Omental fat pad (tissue), 4 donors: ENCODE results near the gene ANKFN1. TPM values are rescaled to one million over a fixed set of nuclear protein-coding genes. Genes with fewer than 3 reads are reported as not detected.

Experiments
- ATAC-seq: fragments of 150-250 bp; one replicate; pipeline ENCODE4 v1.9.1; 2016; ENCODE audit warnings: mild to moderate bottlenecking, moderate library complexity; ENCODE audit not compliant: low FRiP score
- DNase-seq: peaks from one replicate; pipeline ENCODE4 v3.0.0-alpha.2; 2019; ENCODE audit warnings: low spot score
- total RNA-seq, 4 donors: library from RNA; depleted of rRNA; stranded (reverse); fragments of >200 nt; gene quantifications; one replicate each; pipeline ENCODE4 v1.1.0, GENCODE V29; 2016
- TF ChIP-seq, protein P1 (sequence below), 3 donors: fragments of 450-650 bp; IDR thresholded peaks; one replicate each; pipeline ENCODE4 v1.5.1; 2016 to 2017; ENCODE audit warnings: antibody characterized with exemption in 3 of 3, mild to moderate bottlenecking in 3 of 3, moderate library complexity in 2 of 3

Gene ANKFN1
- total RNA-seq, 4 donors from 2014 or later, result 1.7 to 3.0 (median 2.2) TPM

- DNase-seq, result no peak
- TF ChIP-seq, protein P1, sequence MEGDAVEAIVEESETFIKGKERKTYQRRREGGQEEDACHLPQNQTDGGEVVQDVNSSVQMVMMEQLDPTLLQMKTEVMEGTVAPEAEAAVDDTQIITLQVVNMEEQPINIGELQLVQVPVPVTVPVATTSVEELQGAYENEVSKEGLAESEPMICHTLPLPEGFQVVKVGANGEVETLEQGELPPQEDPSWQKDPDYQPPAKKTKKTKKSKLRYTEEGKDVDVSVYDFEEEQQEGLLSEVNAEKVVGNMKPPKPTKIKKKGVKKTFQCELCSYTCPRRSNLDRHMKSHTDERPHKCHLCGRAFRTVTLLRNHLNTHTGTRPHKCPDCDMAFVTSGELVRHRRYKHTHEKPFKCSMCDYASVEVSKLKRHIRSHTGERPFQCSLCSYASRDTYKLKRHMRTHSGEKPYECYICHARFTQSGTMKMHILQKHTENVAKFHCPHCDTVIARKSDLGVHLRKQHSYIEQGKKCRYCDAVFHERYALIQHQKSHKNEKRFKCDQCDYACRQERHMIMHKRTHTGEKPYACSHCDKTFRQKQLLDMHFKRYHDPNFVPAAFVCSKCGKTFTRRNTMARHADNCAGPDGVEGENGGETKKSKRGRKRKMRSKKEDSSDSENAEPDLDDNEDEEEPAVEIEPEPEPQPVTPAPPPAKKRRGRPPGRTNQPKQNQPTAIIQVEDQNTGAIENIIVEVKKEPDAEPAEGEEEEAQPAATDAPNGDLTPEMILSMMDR (IDR thresholded peaks at IDR 0.05), result no peak
- ATAC-seq, result no peak
Observed at GRCh38 chr17:56144223-56144622, 9.1 kb upstream of the ANKFN1 start.

- TF ChIP-seq, protein P1 (IDR thresholded peaks at IDR 0.05), result no peak
- ATAC-seq (no peak), DNase-seq (no peak)
Observed at GRCh38 chr17:56146534-56146933, 6.7 kb upstream of the ANKFN1 start.

DNA sequence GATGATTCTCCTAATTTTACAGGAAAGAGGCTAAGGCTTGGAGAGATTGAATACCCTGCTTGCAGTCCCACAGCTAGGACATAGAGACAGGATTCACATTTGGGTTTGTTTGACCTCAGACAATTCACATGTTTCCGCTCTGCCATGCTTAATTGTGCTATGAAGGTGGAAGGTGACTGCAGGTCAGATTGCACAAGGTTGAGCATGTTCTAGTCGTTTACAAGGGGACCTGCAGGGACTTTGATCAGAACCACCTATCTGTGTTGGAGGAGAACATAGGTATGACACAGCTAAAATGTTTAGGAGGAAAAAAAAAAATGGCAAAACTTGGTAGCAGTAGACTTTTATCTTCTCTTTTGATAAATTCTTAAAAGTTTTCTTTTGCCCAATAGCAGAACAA, 4.9 kb upstream of the ANKFN1 start:
- ATAC-seq (no peak), DNase-seq (no peak)
- TF ChIP-seq, protein P1 (IDR thresholded peaks at IDR 0.05), result no peak

- TF ChIP-seq, protein P1 (IDR thresholded peaks at IDR 0.05), result no peak
- no peak for ATAC-seq
- DNase-seq, result no peak
Observed at GRCh38 chr17:56149266-56150036, 3.8 kb upstream of the ANKFN1 start.

GRCh38 chr17:56150649-56151048, 2.6 kb upstream of the ANKFN1 start:
- ATAC-seq (no peak), DNase-seq (no peak)
- TF ChIP-seq, protein P1 (IDR thresholded peaks at IDR 0.05), result no peak

DNA sequence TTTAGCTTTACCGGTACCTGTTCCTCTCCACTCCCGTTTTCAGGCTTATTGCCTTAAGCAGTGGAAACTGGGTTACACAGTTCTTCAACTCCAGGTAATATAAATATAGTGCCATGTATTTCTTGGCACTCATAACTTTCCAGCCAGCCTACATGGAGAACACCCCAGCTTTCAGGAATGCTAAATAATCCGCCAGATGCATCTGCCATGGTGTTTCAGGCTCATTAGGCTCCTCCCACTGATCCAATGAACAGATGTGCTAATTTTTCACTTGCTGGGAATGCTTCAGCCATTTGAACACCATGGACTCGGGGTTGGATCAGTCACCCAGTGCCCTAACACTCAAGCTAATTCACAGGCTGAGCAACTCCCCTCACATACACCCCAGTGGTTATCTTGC, 4.6 kb downstream of the ANKFN1 start:
- TF ChIP-seq, protein P1 (IDR thresholded peaks at IDR 0.05), result no peak
- no peak for ATAC-seq
- no peak for DNase-seq

- TF ChIP-seq, protein P1 (IDR thresholded peaks at IDR 0.05), result no peak
- ATAC-seq (no peak), DNase-seq (no peak)
Observed at GRCh38 chr17:56158344-56158743, 5.1 kb downstream of the ANKFN1 start.
